A673 (cell line): Measurements from ENCODE around the gene MAP4K4. TPM values are rescaled to one million over a fixed set of nuclear protein-coding genes. Genes with fewer than 3 reads are reported as not detected.
"Not testable (repeated sequence)": the region's sequence is repeated elsewhere in the genome, so short reads cannot be mapped to it uniquely, and the experiment has no call there.

Experiments used
- BruUV-seq: library from RNA; stranded (reverse); fragments of 400-500 nt; replicated peaks from 2 replicates; lab custom pipeline; 2021; lab: Mats Ljungman, UMichigan
- CTCF ChIA-PET: fragments of 300-600 bp; sonication (Branson Sonifier 250); formaldehyde crosslinking; loops from one replicate; lab custom pipeline; 2022; ENCODE audit warnings: antibody characterized with exemption; lab: Charles Lee
- POLR2A ChIA-PET: fragments of 300-600 bp; sonication (Branson Sonifier 250); formaldehyde crosslinking; loops from one replicate; lab custom pipeline; 2022; ENCODE audit warnings: antibody characterized with exemption; ENCODE audit not compliant: low non-redundant PET; lab: Charles Lee
- DNase-seq: peaks from one replicate; pipeline ENCODE4 v3.0.0-alpha.2; 2015; ENCODE audit warnings: low spot score
- H3K27ac ChIP-seq: fragments of 200-600 bp; sonication (generic); 2 replicates; pipeline ENCODE4 v1.5.1; 2016; ENCODE audit warnings: mixed run types, low read depth, mild to moderate bottlenecking, mixed read lengths, antibody characterized with exemption, low read length; ENCODE audit not compliant: poor library complexity, severe bottlenecking
- H3K27me3 ChIP-seq: fragments of 200-600 bp; sonication (generic); replicated peaks from 2 replicates; pipeline ENCODE4 v1.6.1; 2017; ENCODE audit warnings: mixed run types, low read depth, mild to moderate bottlenecking, mixed read lengths, antibody characterized with exemption, low read length; ENCODE audit not compliant: insufficient read depth, poor library complexity
- H3K36me3 ChIP-seq: fragments of 200-600 bp; sonication (generic); 2 replicates; pipeline ENCODE4 v1.6.1; 2016; ENCODE audit warnings: mixed run types, mild to moderate bottlenecking, mixed read lengths, antibody characterized with exemption, low read length; ENCODE audit not compliant: insufficient read depth, poor library complexity, severe bottlenecking
- H3K4me1 ChIP-seq: fragments of 200-600 bp; sonication (generic); 2 replicates; pipeline ENCODE4 v1.6.1; 2017; ENCODE audit warnings: mixed run types, mild to moderate bottlenecking, mixed read lengths, antibody characterized with exemption, low read length; ENCODE audit not compliant: insufficient read depth, poor library complexity, severe bottlenecking
- H3K4me3 ChIP-seq: fragments of 200-600 bp; sonication (generic); 2 replicates; pipeline ENCODE4 v1.5.1; 2016; ENCODE audit warnings: low read depth, mixed run types, mild to moderate bottlenecking, mixed read lengths, low read length; ENCODE audit not compliant: poor library complexity, severe bottlenecking
- H3K9me3 ChIP-seq: fragments of 200-600 bp; sonication (generic); 2 replicates; pipeline ENCODE4 v1.6.1; 2016; ENCODE audit warnings: mixed run types, low read depth, mild to moderate bottlenecking, mixed read lengths, antibody characterized with exemption, low read length; ENCODE audit not compliant: poor library complexity, severe bottlenecking
- CTCF ChIP-seq: fragments of 300-800, 200-600 bp; sonication (generic); conservative IDR thresholded peaks from 2 replicates; pipeline ENCODE4 v1.5.1; 2017; ENCODE audit warnings: low read depth, mild to moderate bottlenecking, antibody characterized with exemption, low read length, moderate library complexity, mixed read lengths
- EZH2 ChIP-seq: fragments of 200-600 bp; sonication (generic); IDR thresholded peaks from 2 replicates; pipeline ENCODE4 v1.6.1; 2017; ENCODE audit warnings: borderline replicate concordance, low read depth, mild to moderate bottlenecking, mixed read lengths, antibody characterized with exemption, low read length; ENCODE audit not compliant: poor library complexity, severe bottlenecking
- intact Hi-C: fragments of 100-400 bp; cut with micrococcal nuclease; formaldehyde crosslinking; loops from one replicate; pipeline ENCODE4 v1.10.0; 2022; ENCODE audit not compliant: unreplicated experiment
- total RNA-seq: library from RNA; stranded (reverse); gene quantifications from 2 replicates; pipeline ENCODE4 v1.2.3, GENCODE V29; 2021

Gene MAP4K4
- total RNA-seq, 1 experiment from 2014 or later = 157 TPM

- no peak overlapping the region for H3K27ac ChIP-seq
- ChIA-PET POLR2A (no interaction called here), CTCF (no interaction called here)
- DNase-seq = no peak
- H3K36me3 ChIP-seq = no peaks in the 10 kb centered on the region
- H3K9me3 ChIP-seq = no peaks in the 10 kb centered on the region
- H3K4me3 ChIP-seq = no peak overlapping the region
- intact Hi-C loops = no loop called here
- no peaks in the 10 kb centered on the region for H3K4me1 ChIP-seq
- TF ChIP-seq EZH2 (no peak), CTCF (no peak)
- BruUV-seq = no TSS peak
- peaks cover 10% of the 10 kb centered on the region for H3K27me3 ChIP-seq
Observed at GRCh38 chr2:101921319-101921952, 223.9 kb downstream of the MAP4K4 start.

GRCh38 chr2:101921953-101922325 lies 224.4 kb downstream of the MAP4K4 start:
- BruUV-seq = no TSS peak
- CTCF ChIA-PET = no interaction called here
- no peak for TF ChIP-seq CTCF
- TF ChIP-seq EZH2 = no peak
- no peaks in the 10 kb centered on the region for H3K9me3 ChIP-seq
- H3K27ac ChIP-seq = no peak overlapping the region
- H3K4me1 ChIP-seq = no peaks in the 10 kb centered on the region
- intact Hi-C loops = no loop called here
- H3K27me3 ChIP-seq = peaks cover 6% of the 10 kb centered on the region
- DNase-seq = no peak
- no peak overlapping the region for H3K4me3 ChIP-seq
- POLR2A ChIA-PET = no interaction called here
- no peaks in the 10 kb centered on the region for H3K36me3 ChIP-seq

GRCh38 chr2:101924311-101924710 lies 226.8 kb downstream of the MAP4K4 start:
- CTCF ChIA-PET, H3K4me3 ChIP-seq, POLR2A ChIA-PET, H3K4me1 ChIP-seq, H3K36me3 ChIP-seq, DNase-seq, H3K27ac ChIP-seq, H3K27me3 ChIP-seq, H3K9me3 ChIP-seq, BruUV-seq, intact Hi-C loops: not testable (repeated sequence)

- BruUV-seq = no TSS peak
- no peaks in the 10 kb centered on the region for H3K4me1 ChIP-seq
Observed at GRCh38 chr2:101930019-101930418, 232.5 kb downstream of the MAP4K4 start.

More at GRCh38 chr2:101930019-101930418, 232.5 kb downstream of the MAP4K4 start:
- Histone ChIP-seq H3K36me3 (no peaks in the 10 kb centered on the region), H3K27ac (no peak overlapping the region), H3K9me3 (no peaks in the 10 kb centered on the region), H3K4me3 (no peak overlapping the region), H3K27me3 (no peaks in the 10 kb centered on the region)
- CTCF ChIA-PET = no interaction called here
- no peak for TF ChIP-seq EZH2
- no peak for TF ChIP-seq CTCF
- DNase-seq = no peak
- intact Hi-C loops = no loop called here
- POLR2A ChIA-PET = no interaction called here
